ENCODE measurements around the gene DNAH12.
"Not testable (repeated sequence)": the region's sequence is repeated elsewhere in the genome, so short reads cannot be mapped to it uniquely, and the experiment has no call there.

DNAH12 gene

DNA sequence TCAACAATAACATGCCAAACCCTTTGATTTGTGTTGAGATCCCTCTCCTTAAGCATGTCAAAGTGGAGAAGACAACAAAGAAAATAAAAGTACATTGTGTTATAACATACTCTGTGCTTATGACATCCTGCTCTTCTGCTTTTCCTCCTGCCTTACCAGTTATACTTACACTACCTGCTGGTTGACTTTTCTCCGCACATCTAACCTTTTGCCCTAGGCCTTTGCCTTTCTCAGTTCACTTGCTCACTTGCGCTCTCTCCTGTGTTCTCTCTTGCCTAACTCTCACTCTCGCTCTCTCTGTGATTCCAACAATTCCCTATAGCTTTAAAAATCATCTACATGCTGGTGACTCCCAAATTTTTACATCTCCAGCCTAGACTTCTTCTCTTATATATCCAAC lies 5.7 kb downstream of the DNAH12 start:
- DNase-seq: no peak

DNA sequence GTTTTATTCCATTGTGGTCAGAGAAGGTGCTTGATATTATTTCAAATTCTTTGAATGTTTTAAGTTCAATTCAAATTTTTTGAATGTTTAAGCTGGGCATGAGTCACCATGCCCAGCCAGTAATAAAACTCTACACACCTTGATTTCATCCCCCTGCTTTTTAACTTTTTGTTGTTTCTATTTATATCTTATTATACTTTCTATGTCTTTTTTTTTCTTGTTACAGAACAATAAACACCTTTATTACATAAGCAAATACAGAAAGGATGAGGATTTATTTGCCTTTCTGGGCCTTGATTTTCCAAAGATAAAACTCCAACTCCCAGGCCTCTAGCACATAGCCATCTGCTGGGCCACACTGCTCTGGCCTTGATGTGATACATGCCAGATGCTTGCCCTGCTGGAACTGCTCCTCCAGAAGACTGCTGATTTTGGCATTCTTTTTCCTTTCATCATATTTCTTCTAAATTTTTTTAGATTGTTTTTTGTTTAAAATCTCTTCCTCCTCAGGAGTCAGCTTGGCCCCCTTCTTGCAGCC lies 14.0 kb downstream of the DNAH12 start:
- no peak for DNase-seq

DNA sequence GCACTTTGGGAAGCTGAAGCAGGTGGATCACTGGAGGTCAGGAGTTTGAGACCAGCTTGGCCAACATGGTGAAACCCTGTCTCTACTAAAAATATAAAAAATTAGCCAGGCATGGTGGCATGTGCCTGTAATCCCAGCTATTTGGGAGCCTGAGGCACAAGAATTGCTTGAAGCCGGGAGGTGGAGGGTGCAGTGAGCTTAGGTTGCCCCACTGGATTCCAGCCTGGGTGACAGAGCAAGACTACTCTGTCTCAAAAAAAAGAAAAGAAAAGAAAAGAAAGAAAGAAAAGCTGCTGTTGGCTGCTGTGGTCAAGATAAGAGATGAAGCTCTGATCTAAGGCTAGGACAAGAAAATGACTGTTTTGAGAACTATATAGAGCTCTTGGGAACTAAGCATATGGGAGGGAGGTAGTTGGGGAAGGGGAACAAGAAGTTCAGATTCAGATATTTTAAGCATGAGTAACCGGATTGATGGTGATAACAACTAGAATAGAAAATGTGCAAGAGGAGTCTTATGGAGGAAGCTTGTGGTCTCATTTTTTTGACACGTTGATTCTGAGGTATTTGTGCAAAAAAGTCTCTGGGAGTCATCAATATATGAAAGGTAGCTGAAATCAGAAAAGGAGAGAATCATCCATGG lies 25.7 kb downstream of the DNAH12 start:
- no peak for DNase-seq

DNA sequence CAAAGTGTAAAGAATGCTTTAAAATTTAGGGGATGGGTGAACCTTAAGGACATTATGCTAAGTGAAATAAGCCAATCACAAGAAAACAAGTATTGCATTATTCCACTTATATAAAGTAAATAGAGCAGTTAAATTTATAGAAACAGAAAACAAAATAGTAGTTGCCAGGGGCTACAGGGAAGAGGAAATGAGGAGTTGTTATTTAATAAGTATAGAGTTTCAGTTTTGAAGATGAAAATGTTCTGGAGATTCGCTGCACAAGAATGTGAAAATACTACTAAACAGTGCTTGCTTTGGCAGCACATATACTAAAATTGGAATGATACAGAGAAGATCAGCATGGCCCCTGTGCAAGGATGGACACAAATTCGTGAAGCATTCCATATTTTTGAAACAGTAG lies 32.0 kb downstream of the DNAH12 start:
- DNase-seq: no peak

DNA sequence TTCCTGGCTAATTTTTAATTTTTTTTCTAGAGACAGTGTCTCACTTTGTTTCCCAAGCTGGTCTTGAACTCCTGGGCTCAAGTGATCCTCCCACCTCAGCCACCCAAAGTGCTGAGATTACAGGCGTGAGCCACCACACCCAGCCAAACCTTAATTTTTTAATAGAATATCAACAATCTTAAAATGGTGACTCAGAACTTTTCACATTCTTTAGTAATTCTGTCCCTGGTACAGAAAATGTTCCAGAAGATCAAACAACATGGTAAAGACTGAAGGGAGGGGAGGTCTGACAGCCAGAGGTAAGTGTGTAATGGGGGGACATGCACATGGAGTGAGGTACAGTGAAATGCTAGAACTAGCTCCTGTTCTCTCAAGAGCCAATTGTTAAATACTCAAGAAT lies 38.2 kb downstream of the DNAH12 start:
- no peak for DNase-seq

DNA sequence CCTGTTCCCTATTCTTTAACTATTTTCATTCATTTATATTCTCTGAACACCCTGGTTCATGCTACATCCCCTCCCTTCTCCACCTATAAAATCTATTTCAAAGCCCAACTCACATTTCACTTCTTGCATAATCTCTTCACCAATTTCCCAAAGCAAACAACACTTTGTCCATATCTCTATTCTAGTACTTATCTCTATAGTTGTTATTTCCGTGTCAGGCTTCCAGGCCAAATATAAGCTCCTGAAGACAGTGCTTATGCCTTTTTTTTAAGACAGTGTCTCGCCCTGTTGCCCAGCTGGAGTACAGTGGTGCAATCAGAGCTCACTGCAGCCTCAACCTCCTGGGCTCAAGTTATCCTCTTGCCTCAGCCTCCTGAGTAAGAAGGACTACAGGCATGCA lies 43.6 kb downstream of the DNAH12 start:
- no peak for DNase-seq

DNA sequence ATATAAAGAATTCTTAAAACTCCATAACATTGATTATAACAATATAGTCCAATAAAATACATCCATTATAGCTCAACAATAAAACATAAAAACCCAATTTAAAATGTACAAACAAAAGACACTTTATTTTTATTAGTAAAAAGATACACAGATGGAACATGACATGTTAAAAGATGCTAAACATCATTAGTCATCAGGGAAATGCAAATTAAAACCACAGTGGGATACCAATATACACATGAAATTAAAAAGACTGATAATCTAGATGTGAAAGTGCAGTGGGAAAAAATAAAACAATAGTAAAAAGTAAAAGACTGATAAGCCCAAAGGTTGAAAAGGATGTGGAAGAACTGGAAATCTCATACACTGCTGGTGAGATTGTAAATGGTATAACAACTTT lies 46.2 kb downstream of the DNAH12 start:
- DNase-seq: no peak

DNA sequence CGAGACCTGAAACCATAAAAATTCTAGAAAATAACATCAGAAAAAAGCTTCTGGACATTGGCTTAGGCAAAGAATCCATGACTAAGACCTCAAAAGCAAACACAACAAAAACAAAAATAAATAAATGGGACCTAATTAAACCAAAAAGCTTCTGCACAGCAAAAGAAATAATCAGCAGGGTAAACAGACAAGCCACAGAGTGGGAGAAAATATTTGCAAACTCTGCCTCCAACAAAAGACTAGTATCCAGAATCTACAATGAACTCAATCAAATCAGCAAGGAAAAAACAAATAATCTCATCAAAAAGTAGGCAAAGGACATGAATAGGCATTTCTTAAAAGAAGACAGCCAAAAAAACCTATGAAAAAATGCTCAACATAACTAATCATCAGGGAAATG lies 59.6 kb downstream of the DNAH12 start:
- DNase-seq: no peak

DNA sequence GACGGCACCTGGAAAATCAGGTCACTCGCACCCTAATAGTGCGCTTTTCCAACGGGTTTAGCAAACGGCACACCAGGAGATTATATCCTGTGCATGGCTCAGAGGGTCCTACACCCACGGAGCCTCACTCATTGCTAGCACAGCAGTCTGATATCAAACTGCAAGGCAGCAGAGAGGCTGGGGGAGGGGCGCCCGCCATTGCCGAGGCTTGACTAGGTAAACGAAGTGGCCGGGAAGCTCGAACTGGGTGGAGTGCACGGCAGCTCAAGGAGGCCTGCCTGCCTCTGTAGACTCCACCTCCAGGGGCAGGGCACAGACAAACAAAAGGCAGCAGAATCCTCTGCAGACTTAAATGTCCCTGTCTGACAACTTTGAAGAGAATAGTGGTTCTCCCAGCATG lies 67.0 kb downstream of the DNAH12 start:
- DNase-seq: not testable (repeated sequence)

DNA sequence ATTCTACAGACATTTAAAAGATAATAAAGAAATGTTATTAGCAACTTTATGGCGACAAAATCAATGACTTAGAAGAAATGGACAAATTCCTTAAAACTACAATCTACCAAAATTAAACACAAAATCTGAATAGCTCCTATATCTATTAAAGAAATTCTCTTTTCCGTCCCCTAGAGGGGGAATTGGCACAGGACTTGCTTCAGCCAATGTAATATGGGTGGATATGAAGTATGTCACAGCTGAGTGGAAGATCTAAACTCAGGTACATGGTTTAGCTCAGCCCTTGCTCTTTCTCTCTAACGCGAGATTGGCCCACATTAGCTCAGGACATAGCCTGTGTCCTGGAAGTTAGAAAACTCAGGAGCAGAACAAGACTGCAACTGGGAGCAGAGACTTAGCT lies 79.3 kb downstream of the DNAH12 start:
- no peak for DNase-seq

DNA sequence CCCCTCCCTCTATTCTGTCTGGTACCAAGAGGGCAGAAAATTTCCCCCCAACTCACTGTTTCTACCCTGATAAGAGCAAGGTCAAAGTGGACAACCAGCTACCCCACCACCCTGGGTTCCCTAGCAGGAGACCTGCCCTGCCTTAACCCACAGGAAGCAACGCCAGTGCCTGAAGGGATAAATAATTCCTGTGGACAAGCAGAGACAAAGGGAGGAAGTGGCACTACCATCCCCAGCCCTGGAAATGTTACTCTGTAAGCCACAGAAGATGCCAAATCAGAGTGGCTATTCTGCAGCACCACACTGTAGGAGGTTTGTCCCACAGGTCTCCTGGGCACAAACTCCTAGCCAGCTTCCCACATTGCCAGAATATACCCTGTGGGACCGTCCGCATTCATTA lies 80.1 kb downstream of the DNAH12 start:
- DNase-seq: no peak

DNA sequence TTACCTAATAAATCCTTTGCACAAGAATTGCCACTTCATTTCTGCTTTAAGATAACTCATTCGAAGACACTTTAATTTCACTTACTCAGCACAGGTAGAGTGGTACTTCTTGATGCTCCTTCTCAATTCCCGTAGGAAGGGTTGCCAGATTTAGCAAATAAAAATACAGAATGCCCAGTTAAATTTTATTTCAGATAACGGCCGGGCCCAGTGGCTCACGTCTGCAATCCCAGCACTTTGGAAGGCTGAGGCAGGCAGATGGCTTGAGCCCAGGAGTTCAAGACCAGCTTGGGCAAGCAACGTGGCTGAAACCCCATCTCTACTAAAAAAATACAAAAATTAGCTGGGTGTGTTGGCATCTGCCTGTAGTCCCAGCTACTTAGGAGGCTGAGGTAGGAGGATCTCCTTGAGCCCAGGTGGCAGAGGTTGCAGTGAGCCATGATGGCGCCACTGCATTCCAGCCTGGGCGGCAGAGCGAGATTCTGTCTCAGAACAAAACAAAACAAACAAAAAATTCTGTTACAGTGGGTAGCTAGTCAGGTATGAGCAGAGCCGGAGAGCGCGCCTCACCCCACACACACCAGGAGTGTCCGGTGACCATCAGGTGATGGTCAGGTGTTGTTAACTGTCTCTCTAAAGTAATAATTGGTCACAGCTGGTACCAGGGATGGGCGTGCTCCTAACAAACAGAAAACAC lies 92.8 kb downstream of the DNAH12 start:
- no peak for DNase-seq

DNA sequence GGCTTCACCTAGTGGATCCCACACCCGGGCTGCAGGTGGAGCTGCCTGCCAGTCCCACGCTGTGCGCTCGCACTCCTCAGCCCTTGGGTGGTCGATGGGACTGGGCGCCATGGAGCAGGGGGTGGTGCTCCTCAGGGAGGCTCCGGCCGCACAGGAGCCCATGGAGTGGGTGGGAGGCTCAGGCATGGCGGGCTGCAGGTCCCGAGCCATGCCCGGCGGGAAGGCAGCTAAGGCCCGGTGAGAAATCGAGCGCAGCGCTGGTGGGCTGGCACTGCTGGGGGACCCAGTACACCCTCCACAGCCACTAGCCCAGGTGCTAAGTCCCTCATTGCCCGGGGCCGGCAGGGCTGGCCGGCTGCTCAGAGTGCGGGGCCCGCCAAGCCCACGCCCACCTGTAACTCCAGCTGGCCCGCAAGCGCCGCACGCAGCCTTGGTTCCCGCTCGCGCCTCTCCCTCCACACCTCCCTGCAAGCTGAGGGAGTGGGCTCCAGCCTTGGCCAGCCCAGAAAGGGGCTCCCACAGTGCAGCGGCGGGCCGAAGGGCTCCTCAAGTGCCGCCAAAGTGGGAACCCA lies 94.8 kb downstream of the DNAH12 start:
- DNase-seq: not testable (repeated sequence)

DNA sequence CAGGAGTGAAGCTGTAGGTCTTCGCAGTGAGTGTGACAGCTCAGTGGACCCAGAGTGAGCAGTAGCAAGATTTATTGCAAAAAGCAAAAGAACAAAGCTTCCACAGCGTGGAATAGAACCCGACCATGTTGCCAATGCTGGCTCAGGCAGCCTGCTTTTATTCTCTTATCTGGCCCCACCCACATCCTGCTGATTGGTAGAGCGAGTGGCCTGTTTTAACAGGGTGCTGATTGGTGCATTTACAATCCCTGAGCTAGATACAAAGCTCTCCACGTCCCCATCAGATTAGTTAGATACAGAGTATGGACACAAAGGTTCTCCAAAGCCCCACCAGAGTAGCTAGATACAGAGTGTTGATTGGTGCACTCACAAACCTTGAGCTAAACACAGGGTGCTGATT lies 95.7 kb downstream of the DNAH12 start:
- DNase-seq: not testable (repeated sequence)

DNA sequence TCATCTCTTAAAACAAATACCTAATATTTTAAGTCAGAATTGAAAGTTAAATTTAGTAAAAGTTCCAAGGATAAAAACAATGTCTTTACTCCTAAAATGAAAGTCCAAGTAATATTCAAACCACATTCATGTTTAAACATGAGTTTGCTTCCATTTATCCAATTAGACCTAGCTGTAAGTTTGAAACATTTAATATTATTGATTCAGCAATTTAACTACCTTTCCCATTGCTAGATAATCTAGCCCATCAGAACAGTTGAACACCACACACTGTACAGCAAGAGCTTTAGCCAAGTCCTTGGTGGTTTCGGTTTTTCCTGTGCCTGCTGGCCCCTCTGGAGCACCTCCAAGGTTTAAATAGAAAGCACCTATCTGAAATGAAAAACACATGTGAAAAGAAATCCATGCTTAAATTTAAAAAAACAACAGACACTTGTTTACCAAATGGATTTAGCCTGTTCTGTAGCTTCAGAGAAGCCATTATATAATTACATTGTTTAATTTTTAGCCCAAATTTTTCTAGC lies 97.8 kb downstream of the DNAH12 start:
- no peak for DNase-seq

DNA sequence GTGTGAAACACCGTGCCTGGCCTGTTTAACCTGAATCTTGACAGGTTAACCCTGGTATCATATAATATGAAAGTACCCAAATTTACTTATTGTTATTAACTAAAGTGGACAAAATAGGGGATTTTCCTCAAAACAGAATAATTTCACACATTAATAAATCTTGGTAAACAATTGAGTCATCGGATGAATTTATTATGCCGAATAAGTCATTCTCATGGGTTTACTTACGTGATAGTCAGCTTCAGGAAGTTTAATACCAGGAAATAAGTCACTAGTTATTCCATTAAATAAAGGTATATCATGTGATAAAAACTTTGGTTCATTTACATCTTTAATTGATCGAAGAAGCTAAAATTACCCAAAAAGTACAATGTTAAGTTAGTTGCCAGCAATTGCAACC lies 99.7 kb downstream of the DNAH12 start:
- DNase-seq: no peak

DNA sequence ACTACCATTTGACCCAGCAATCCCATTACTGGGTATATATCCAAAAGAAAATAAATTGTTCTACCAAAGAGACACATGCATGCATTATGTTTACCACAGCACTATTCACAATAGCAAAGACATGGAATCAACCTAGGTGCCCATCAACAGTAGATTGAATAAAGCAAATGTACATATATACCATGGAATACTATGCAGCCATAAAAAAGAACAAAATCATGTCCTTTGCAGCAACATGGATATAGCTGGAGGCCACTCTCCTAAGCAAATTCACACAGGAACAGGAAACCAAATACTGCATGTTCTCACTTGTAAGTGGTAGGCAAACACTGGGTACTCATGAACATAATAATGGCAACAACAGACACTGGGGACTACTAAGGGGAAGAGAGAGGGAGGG lies 104.0 kb downstream of the DNAH12 start:
- DNase-seq: not testable (repeated sequence)

DNA sequence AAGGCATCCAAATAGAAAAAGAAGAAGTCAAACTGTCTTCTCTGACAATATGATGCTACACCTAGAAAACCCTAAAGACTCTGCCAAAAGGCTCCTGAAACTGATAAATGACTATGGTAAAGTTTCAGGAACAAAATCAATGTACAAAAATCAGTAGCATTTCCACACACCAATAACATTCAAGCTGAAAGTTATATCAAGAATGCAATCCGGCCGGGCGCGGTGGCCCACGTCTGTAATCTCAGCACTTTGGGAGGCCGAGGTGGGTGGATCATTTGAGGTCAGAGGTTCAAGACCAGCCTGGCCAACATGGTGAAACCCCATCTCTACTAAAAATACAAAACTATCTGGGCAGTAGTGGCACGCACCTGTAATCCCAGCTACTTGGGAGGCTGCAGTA lies 105.7 kb downstream of the DNAH12 start:
- not testable (repeated sequence) for DNase-seq

DNA sequence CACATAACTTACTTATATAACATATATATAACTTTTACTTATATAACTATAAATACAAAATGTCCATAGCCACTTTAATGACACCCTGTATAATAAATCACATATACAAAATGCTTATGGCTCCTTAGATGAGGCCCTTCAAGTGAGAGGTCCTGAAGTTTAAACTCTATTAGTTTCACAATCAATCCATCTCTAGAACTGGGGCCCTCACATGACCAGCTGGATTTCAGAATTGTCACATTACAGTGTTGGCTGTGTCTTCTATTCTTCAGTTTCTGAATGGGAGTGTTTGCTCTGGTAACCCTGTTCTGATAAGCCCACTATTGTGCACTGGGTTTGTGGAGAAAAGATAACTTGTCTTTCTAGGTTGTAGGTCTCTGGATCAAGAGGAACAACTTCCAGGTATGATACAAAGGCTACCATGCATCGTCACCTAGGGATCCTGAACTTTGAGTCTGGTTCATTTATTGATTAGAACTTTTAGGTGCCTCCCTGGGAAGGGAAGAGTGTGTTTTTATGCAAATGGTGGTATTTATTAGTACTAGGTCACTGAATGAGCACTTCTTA lies 107.9 kb downstream of the DNAH12 start:
- no peak for DNase-seq

DNA sequence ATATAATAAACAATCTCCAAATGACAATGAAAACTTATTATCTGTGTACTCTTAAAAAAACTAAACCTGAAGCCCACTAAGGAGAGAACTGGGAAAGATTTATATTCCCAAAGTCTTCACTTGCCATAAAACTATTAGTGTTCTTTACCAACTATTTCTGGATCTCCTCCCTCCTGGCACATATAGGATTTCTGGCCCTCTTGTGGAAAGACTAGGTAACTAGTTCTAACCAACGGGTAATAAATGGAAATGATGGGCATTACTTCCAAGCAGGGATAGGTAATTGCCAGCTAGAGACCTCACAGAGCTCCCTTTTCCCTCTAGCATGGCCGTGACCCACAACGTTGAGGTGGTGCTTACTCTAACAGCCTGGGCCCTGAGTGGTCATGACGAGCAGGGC lies 110.1 kb downstream of the DNAH12 start:
- DNase-seq: no peak

DNA sequence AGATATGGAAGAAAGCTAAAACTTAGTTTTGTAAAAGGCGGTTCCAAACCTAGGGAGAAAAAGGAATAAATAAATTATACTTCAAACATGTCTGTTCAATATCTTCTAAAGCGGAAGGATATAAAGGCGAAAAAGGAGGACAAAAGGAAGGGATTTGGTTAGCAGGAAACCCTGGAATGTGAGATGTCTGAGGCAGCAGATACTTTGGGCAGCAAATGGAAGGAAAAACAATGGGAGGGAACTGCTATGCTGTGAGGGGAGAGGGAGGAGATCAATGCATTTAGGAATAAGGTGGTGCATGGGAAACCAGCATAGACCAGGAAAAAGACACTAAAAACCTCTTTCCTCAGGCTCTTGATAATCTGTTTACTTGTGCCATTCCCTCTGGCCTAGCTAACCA lies 120.8 kb downstream of the DNAH12 start:
- DNase-seq: no peak

DNA sequence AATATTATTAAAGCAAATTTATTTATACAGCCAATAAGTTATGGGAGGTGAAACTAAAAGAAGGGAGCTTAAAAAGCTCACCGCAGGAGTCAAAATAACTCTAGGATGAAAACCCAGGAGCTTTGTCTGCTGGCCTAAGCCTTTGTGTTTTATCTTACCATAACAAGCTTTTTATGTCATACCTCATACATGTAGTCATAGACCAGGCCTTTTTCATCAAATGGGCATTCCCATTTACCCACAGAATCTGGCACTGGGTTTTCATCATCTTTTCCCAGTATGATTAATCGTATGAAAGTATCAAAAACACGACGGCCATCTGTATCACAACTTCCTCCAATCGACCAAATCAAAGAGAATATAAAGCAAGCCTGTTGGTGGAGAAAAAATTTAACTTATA lies 122.8 kb downstream of the DNAH12 start:
- no peak for DNase-seq

DNA sequence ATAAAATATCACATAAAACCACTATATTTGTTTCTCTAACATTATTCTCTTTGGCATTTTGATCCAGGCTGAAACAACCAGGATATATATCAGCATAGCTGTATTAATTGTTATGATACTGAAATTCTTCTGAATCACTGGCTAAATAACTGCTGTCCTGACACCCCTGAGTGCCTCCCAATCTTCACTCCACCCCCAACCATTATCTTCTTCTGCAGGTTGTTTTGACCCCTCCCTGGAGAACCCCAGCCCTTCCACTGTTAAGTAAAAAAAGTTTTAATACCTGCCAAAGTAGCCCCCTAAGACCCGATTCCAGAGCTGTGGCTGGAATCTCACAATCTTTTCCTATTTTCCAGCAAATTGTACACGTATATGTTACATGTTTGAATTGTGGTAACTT lies 124.1 kb downstream of the DNAH12 start:
- DNase-seq: no peak

DNA sequence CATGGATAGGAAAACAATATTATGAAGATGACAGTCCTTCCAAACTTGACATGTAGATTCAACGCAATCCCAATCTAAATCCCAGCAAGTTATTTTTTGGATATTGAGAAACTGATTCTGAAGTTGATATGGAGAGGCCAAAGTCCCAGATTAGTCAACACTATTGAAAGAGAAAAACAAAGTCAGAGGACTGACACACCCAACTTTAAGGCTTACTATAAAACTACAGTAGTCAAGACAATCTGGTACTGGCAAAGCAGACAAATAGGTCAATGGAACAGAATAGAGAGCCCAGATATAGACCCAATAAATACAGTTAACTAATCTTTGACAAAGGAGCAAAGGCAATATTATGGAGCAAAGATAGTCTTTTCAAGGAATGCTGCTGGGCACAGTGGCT lies 132.4 kb downstream of the DNAH12 start:
- DNase-seq: no peak
